HG02623 (cell line): ENCODE measurements around the gene LYAR.

Source experiments
- ATAC-seq: cut with Tn5 transposase; IDR thresholded peaks from one replicate; pipeline ENCODE4 v1.9.1; 2021; ENCODE audit warnings: moderate library complexity; ENCODE audit not compliant: unreplicated experiment

Gene LYAR

GRCh38 chr4:4225915-4226605, 63.9 kb downstream of the LYAR start:
- ATAC-seq, result no peak
